NCI-H82 treated with DMSO at 0.1 percent for 48 hours (cell line): ENCODE measurements around the gene GLTP.
"Not testable (repeated sequence)": the region's sequence is repeated elsewhere in the genome, so short reads cannot be mapped to it uniquely, and the experiment has no call there.

Experiments
- DNase-seq: peaks from one replicate; lab custom pipeline; 2025; ENCODE audit not compliant: unreplicated experiment; lab: John Stamatoyannopoulos, UW

The GLTP gene

DNA sequence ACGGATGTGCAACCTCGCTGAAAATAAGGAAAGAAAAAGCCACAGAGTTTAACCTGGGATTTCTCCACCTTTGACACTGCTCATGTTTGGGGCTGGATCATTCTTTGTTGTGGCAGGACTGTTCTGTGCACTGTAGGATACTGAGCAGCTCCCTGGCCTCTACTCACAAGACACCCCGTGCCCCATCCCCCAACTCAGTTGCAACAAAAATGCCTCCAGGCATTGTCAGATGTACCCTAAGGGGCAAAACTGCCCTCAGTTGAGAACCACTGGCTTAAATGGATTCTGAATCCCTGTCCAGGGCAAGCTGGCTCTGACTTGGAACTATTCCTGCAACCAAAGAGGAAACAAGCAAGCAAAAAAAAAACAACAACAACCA, 2.1 kb downstream of the GLTP start:
- no peak for DNase-seq

DNA sequence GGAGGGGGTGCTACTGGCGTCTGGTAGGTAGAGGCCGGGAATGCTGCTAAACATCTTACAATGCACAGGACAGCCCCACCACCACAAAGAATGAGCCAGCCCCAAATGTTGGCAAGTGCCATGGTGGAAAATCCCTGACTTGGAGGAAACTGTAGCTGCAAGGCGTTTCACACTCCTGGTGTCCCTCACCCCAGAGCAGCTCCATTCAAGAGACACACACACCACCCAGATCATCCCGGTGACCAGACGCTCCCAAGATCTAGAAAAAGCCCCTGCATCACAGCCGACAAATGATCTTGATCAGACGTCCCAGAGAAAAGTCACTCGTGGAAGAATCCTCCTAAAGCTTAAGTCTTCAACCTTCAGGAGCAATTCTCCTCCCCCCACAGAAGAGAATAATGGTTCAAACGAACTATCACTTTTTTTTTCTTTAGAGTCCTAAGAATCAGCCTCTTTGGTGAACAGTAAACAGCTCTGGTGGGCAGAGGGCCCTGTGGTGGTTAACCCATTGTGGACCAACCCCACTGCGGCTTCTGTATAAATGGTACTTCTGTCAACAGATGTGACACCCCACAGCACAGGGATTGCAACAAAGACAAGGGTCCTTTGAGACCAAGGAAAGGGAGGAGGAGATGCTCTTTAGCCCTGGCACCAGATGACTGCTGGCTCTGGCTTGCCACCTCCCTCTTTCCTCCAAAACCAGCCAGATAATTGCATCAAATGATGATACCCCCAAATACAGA, 2.7 kb downstream of the GLTP start:
- DNase-seq = no peak

DNA sequence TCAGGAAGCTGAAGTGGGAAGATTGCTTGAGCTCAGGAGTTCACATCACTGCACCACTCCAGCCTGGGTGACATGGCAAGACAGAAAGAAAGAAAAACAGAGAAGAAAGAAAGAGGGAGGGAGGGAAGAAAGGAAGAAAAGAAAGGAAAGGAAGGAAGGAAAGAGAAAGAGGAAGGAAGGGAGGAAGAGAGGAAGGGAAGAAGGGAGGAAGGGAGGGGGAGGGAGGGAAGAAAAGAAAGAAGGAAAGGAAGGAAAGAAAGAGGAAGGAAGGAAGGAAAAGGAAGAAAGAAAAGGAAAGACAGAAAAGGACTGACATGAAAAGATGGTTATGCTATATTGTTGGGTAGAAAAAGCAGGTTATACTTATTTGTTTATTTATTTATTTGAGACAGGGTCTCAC, 3.9 kb downstream of the GLTP start:
- no peak for DNase-seq

DNA sequence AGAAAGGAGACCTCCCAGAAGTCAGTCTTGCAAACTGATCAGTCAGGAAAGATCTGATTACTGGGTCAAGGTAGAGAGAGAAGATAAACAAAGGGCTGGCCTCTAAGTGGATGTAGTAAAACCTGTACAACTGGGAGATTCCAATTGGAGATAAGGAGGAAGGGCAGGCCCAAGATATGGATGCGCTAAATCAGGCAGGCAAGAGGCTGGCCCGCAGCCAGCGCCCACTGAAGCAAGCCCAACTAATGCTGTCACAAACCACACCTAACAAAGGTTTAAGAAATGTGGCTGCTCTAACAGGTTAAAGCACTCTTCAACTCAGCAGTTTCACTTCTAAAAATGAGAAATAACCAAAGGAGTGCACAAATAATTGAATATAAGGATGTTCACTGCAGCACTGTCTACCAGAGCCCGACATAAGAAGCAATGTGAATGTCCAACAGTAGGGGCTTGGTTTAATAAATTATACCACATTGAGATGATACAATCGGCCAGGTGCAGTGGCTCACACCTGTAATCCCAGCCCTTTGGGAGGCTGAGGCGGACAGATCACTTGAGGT, 4.7 kb downstream of the GLTP start:
- no peak for DNase-seq

DNA sequence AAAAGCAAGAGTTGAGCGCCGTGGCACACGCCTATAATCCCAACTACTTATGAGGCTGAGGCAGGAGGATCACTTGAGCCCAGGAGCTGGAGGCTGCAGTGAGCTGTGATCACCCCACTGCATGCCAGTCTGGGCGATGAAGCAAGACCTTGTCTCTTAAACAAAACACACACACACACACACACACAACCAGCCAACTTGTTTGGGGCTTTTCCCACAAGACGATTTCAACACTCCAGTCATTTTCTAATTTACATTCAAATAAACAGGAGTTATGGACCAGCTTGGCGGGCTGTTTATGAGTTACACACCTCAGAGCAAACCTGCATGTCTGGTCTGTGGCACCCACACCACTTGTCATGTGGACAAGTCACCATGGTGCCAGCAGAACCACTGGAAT, 6.7 kb downstream of the GLTP start:
- DNase-seq = no peak

DNA sequence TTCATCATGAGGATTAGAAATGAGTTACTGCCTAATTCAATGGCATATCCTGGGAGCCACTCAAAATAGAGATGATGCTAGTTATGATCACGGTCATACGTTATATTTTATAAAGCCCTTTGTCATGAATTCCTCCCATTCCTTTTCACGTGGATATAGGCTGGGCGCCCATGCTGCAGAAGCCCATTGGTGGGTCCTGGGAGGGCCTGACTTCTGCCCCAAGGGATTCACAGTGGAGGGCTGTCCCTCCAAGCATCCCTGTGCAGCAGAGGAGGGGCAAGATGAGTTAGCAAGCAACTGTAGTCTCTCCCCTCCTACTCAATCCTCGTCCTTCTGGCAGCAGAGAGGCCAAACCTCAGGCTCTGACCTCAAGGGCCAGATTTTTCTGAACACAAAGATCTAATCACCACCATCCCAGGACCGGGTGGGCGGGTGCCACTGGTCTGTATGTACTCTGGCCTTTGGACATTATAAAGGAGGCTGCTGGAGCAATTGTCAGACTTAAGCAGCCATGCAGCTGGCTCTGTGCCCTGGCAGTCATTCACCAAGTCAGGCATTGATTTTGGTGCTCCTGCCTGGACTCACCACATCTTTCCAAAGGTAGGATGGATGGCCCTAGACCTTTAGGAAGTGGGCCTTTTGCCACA, 8.6 kb downstream of the GLTP start:
- no peak for DNase-seq

DNA sequence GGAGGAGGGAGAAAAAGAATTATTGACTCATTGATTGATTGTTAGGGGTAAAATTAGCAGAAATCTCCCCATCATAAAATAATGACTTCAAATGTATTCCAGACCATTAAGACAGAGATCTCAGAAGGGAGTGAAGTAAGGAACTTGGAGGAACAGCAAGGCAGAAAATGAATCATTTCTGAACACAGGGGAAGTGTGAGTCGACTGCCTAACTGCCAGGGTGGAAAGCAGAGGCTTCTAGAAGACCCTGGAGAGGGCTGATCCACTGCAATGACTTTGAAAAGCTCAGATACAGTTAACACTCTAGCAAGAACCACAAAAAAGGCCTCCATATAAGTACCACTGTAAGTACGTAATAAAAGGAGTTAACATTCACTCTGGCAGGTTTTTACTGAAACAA, 9.7 kb downstream of the GLTP start:
- no peak for DNase-seq

DNA sequence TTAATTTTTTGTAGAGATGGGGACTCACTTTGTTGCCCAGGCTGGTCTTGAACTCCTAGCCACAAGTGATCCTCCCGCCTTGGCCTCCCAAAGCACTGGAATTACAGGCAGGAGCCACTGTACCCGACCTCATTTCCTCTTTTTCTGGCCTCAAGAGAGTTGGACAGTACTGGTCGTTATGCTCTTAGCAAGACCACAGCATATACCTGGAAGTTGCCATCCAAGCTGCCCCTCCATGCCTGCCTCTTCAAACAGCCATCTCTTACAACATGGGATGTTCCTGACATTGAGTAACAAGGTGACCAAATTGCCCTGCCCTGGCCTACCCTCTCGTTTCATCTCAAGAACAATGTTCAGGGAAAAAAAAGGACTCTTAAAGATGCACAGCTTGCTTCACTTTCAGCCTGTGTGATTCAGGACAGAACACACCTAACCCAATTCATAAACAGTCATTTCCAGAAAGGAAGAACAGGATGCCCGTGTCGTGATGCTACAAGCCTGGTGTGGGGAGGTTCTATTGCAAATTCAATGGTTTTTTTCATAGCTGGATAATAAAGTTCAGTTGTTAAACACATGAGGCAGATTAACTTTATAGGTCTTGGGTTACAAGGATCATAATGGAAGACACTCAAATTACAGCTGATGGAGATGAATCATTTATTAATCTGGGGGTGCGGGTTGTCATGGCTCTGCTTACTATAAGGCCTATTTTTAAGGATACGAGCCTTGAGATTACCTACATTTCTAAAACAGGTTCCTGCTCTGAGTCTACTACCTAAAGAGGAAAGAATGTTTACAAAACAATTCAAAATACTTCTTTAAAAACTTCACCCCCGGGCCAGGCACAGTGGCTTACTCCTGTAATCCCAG, 11.9 kb downstream of the GLTP start:
- no peak for DNase-seq

DNA sequence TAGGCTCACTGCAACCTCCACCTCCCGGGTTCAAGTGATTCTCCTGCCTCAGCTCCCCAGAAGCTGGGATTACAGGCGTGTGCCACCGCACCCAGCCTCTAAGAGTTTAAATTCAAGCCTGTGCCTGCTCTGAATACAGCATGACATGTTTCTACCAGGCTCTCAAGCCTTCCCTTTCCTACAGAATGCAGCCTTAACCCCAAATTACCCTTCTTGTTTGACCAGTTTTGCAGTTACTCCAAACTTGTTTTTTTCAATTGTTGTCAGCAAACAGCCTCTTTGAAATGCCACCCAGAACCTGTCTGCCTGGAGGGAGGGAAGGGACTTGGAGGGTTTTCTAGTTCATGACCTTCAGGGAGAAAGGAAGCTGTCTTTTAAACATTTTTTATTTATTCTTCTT, 15.4 kb downstream of the GLTP start:
- no peak for DNase-seq

DNA sequence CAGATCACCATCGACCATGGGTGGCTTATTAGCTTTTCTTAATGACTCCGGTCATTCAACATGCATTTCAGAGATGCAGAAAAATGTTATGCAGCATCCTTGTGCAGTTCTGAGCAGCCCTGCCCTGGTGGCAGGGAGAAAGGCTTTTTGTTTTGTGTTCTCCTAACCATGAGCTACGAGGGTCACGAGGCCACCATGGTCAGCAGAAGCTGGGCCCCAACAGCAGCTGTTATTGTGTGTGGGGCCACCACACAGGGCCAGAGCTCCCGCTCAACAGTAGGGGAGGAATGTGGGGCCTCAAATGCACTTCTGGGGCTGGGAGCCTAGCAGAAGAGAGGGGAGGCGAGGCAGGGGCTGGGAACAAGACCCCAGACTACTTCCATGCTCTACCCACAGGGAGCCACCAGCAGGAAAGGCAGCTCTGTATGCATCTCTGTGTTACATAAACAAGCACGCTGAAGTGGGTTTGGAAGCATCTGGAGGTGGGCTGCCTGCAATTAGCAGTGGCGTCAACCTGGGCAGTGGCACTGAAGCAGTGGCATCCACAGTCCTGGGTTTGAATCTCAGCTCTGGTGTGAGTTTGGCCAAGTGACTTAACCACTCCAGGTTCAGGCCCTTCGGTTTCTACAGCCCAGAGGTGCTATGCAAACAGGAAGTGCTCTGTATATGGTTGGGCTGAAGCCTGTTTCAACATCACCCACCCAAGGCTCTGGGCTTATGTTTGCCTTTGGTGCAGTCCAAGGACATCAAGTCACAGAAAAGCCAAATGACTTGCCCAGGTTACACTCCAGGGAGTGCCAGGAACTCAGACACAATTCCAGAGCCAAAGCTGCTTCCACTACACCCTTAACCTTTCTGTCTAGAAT, 16.3 kb downstream of the GLTP start:
- no peak for DNase-seq

DNA sequence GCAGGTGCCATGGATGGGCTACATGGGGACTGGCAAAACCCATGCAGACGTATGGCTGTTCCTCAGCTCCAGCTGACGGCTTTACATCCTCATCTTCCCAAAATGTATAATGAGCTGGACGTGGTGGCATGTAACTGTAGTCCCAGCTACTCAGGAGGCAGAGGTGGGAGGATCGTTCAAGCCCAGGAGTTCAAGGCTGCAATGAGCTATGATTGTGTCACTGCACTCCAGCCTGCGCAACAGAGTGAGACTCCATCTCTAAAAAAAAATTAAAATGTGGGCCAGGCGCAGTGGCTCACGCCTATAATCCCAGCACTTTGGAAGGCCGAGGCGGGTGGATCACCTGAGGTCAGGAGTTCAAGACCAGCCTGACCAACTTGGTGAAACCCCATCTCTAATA, 17.9 kb downstream of the GLTP start:
- not testable (repeated sequence) for DNase-seq

DNA sequence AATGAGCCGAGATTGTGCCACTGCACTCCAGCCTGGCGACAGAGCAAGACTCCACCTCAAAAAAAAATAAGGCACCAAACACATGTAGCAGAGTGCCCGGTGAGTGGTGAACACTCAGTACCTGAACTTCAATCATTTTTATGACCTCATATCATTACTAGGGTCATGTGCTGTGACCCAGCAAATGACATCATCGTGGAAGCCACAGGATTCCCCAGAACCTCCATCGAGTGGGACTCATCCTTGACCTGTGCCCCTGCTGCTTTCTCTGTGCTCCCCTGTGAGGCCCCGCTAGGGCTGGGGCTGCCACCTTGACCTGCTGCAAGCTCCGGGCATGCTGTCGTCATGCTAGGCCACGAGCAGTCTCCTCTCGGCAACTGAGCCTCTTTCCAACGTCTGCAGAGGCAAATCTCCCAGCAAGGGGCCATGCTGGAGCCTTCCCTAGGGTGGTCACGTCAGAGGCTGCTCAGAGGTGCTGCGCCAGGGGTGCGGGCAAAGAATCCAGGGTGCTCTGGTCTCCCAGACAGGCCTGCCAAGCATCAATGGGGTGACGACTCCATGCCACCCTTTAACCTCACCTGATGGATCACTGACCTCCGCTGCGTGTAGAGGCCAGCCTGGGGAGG, 18.5 kb downstream of the GLTP start:
- DNase-seq = no peak

DNA sequence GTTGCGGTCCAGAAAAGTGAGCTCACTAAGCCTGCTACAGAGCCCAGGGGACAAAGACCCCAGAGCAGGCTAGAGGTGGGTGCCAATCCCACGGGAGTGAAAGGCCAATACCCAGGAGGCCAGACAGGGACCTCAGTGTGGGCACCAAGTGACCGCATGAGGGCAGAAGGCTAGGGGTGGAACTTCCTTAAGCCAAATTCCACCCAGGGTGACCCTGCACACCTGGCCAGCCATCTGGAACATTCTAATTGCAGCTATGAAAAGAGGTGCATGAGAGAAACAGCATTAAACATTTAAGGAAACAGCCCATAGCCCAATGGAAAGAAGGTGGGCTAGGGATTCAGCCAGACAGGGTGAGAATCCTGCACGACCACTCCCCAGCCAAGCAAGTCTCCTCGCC, 19.4 kb downstream of the GLTP start:
- no peak for DNase-seq

DNA sequence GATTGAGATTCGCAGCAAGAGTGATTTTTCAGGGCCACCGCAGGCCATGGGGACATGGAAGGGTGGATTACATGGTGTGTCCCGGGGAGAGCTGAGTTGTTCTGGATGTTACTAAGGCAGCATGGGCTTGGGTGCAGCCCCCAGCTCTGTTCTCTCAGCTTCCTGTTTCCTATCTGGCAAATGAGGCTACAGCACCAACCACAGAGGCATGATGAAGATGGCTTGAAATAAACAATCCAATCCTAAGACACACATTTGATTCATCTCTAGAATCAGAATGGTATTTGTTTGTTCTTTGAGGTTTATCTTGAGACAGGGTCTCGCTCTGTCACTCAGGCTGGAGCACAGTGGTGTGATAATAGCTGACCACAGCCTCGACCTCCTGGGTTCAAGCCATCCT, 21.6 kb downstream of the GLTP start:
- DNase-seq = no peak

DNA sequence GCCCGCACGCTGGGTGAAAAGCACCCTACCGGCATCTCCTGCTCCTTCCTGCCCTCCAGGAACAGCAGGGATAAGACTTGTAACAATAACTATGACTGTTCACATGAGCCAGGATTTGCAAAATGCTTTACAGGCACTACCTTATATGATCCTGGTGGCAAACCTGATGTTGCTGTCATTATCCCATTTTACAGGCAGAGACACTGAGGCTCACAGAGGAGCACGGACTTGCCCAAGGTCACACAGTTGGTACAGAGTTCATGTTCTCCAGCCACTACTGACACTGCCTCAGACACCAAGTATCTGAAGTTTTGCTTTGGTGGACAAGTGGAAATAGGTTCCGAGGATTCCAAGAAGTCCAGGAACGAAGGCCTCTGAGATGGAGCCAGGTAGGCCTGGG, 22.6 kb downstream of the GLTP start:
- DNase-seq = no peak

DNA sequence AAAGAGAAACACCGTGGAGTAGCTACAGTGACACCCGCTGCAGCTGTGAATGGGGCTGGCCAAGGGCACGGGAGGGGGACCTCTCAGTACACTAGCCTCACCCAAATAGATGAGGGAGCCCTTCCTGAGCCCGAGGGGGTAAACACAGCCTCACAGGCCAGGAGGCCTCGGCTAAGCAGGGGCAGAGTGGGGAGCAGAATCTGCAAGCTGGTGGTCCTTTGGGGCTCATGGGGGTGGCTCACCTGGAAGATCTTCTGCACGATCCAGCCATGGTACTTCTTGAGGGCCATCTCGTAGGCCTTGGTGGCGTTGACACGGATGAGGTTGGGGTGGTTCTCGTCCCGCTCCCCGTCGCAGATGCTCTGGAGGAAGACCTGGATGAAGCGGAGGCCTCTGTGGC, 25.0 kb downstream of the GLTP start:
- DNase-seq = no peak

DNA sequence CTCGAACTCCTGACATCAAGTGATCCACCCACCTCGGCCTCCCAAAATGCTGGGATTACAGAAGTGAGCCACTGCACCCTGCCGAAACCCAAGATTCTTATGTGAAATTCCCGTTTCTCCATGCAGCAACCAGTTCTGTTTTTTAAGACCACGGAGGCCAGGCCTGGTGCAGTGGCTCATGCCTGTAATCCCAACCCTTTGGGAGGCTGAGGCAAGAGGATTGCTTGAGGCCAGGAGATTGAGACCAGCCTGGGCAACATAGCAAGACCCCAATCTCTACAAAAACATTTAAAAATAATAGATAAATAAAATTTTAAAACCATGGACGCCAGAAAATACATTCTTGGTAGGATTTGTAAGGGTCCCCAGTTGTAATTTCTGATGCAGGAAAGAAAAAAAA, 29.8 kb downstream of the GLTP start:
- DNase-seq = not testable (repeated sequence)

DNA sequence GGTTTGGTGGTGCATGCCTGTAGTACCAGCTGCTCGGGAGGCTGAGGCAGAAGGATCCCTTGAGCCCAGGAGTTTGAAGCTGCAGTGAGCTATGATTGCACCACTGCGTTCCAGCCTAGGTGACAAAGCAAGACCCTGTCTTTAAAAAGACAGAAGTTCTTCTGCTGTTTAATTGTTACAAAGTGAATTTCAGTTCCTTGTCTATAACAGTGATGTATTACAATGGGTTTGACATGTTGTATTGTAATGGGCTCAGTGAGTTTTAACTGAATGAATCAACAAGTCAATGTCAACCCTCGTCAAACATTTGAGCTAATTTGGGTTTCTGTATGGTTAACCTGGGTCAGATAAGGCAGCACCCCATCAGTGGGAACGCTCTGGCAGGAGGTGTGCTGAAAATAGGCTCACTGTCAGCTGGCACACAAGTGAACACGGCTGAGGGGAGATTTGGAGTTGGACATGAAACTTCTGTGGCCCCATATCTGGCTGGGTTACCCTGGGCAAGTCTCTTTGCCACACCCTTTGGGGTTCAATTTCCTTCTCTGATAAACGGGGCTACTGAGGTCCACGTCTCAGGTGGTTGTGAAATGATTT, 33.1 kb downstream of the GLTP start:
- no peak for DNase-seq

DNA sequence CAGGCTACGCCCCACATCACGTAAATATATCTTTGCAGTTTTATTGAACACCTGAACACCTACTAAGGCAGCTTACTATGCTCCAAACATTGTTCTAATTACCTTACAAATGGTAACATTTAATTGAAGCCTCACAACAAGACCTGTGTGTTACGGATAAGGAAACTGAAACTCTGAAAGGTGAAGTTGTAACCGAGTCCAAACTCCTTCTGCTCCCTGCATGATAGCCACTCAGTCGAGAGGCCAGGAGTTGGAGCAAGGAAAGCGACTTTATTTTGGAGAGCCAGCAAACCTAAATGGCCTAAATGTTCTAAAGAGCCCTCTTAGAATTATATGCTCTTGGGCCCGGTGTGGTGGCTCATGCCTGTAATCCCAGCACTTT, 34.5 kb downstream of the GLTP start:
- DNase-seq = no peak
